ENCODE data around the gene LBH. TPM values are rescaled to one million over a fixed set of nuclear protein-coding genes. Genes with fewer than 3 reads are reported as not detected.

Gene LBH
- total RNA-seq, 4 donors from 2014 or later = 14.9 to 41.1 (median 30.0) TPM

GRCh38 chr2:30273574-30273929 is 42.2 kb downstream of the LBH start:
- DNase-seq (ENCODE audit: low spot score in 2 of 2) = no peak
- H3K9me3 ChIP-seq = no peaks in the 10 kb centered on the region
- no peaks in the 10 kb centered on the region for H3K27me3 ChIP-seq
- 86% methylated on average over 3 of the region's 3 CpGs for WGBS
- no peak overlapping the region for H3K27ac ChIP-seq
- H3K4me3 ChIP-seq = no peak overlapping the region
- H3K4me1 ChIP-seq = peaks cover 30% of the 10 kb centered on the region
- no peak for TF ChIP-seq POLR2AphosphoS5 (IDR thresholded peaks at IDR 0.05)
- no peak for TF ChIP-seq EP300 (IDR thresholded peaks at IDR 0.05)
- TF ChIP-seq POLR2A (IDR thresholded peaks at IDR 0.05) = no peak
- TF ChIP-seq CTCF (IDR thresholded peaks at IDR 0.05) = no peak
- H3K36me3 ChIP-seq = no peaks in the 10 kb centered on the region

GRCh38 chr2:30275256-30275655 is 43.9 kb downstream of the LBH start:
- Histone ChIP-seq H3K36me3 (no peaks in the 10 kb centered on the region), H3K9me3 (no peaks in the 10 kb centered on the region), H3K27ac (no peak overlapping the region), H3K27me3 (no peaks in the 10 kb centered on the region), H3K4me3 (no peak overlapping the region), H3K4me1 (peaks cover 29% of the 10 kb centered on the region)
- 79% methylated on average over 3 of the region's 3 CpGs for WGBS
- no peak for DNase-seq (ENCODE audit: low spot score in 2 of 2)
- TF ChIP-seq POLR2A (IDR thresholded peaks at IDR 0.05) (no peak), POLR2AphosphoS5 (IDR thresholded peaks at IDR 0.05) (no peak), EP300 (IDR thresholded peaks at IDR 0.05) (no peak), CTCF (IDR thresholded peaks at IDR 0.05) (no peak)

- no peaks in the 10 kb centered on the region for H3K9me3 ChIP-seq
- DNase-seq (ENCODE audit: low spot score in 2 of 2) = no peak
- H3K4me1 ChIP-seq = peaks cover 26% of the 10 kb centered on the region
- no peak overlapping the region for H3K4me3 ChIP-seq
- no peaks in the 10 kb centered on the region for H3K27me3 ChIP-seq
- no peak overlapping the region for H3K27ac ChIP-seq
- WGBS = 64% methylated on average over 4 of the region's 4 CpGs
- TF ChIP-seq CTCF (IDR thresholded peaks at IDR 0.05) (no peak), POLR2AphosphoS5 (IDR thresholded peaks at IDR 0.05) (no peak), POLR2A (IDR thresholded peaks at IDR 0.05) (no peak), EP300 (IDR thresholded peaks at IDR 0.05) (no peak)
- no peaks in the 10 kb centered on the region for H3K36me3 ChIP-seq
Measured at GRCh38 chr2:30276455-30276911, 45.1 kb downstream of the LBH start.

DNA sequence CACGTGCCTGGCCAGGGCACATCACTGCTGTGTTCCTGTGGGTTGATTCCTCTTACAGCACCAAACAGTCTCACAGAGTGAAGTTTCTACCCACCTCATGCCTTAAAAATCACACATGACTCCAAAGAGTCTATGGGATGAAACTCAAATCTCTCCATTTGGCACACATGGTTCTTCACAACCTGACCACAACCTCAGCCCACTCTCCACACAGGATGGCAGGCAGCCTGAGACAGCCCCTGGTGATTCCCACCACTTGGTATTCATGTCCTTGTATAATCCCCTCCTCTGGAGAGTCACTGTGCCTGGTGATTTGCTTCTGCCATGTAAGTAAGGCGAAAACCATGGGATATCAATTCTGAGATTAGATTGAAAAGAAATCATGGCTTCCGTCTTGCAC is 46.2 kb downstream of the LBH start:
- 93% methylated on average over 3 of the region's 3 CpGs for WGBS
- no peaks in the 10 kb centered on the region for H3K27me3 ChIP-seq
- no peak overlapping the region for H3K27ac ChIP-seq
- H3K4me3 ChIP-seq = no peak overlapping the region
- no peaks in the 10 kb centered on the region for H3K36me3 ChIP-seq
- no peaks in the 10 kb centered on the region for H3K9me3 ChIP-seq
- TF ChIP-seq CTCF (IDR thresholded peaks at IDR 0.05) = no peak
- DNase-seq (ENCODE audit: low spot score in 2 of 2) = no peak
- H3K4me1 ChIP-seq = peaks cover 25% of the 10 kb centered on the region

- no peak for DNase-seq (ENCODE audit: low spot score in 2 of 2)
Measured at GRCh38 chr2:30278419-30278818, 47.1 kb downstream of the LBH start.

More at GRCh38 chr2:30278419-30278818, 47.1 kb downstream of the LBH start:
- WGBS = 75% methylated on average over 1 of the region's 1 CpG
- H3K4me3 ChIP-seq = no peak overlapping the region
- H3K27ac ChIP-seq = no peak overlapping the region
- no peaks in the 10 kb centered on the region for H3K36me3 ChIP-seq
- peaks cover 17% of the 10 kb centered on the region for H3K4me1 ChIP-seq
- H3K27me3 ChIP-seq = no peaks in the 10 kb centered on the region
- TF ChIP-seq CTCF (IDR thresholded peaks at IDR 0.05) (no peak), POLR2AphosphoS5 (IDR thresholded peaks at IDR 0.05) (no peak), POLR2A (IDR thresholded peaks at IDR 0.05) (no peak)
- no peaks in the 10 kb centered on the region for H3K9me3 ChIP-seq
